HEK293 (cell line): Measurements from ENCODE around the gene STRBP.

ENCODE experiments used
- CTCF ChIA-PET: fragments of 350-600 bp; formaldehyde crosslinking; extraction: SDS; loops from one replicate; lab custom pipeline; 2021; ENCODE audit warnings: antibody characterized with exemption; lab: Yijun Ruan, JAX
- POLR2A ChIA-PET: fragments of 300-600 bp; formaldehyde crosslinking; extraction: SDS; loops from one replicate; lab custom pipeline; 2020; ENCODE audit warnings: antibody characterized with exemption, inconsistent platforms; lab: Yijun Ruan, JAX
- H3K27ac ChIP-seq: fragments of 200-500 bp; sonication (Bioruptor generic); 2 replicates; pipeline ENCODE4 v1.5.1; 2014; ENCODE audit warnings: low read depth, low read length, control low read depth, inconsistent platforms; ENCODE audit errors: extremely low read depth
- H3K36me3 ChIP-seq, 2 experiments: fragments of 200-500 bp in 1 of 2; sonication (Bioruptor generic) in 1 of 2; 1 replicate in 1 of 2; 2 replicates in 1 of 2; pipeline ENCODE4 v1.5.1; 2014 to 2017; ENCODE audit warnings: inconsistent platforms in 2 of 2, low read length in 2 of 2; ENCODE audit not compliant: control insufficient read depth in 2 of 2, insufficient read depth in 1 of 2
- H3K4me1 ChIP-seq: fragments of 200-500 bp; sonication (Bioruptor generic); 2 replicates; pipeline ENCODE4 v1.5.1; 2014; ENCODE audit warnings: mild to moderate bottlenecking, low read length, inconsistent platforms; ENCODE audit not compliant: control insufficient read depth, insufficient read depth
- H3K4me3 ChIP-seq: 2 replicates; pipeline ENCODE4 v1.5.1; 2011; ENCODE audit warnings: low read depth, mild to moderate bottlenecking, control low read depth, low read length, moderate library complexity
- H3K9me3 ChIP-seq: fragments of 200-500 bp; sonication (Bioruptor generic); 2 replicates; pipeline ENCODE4 v1.5.1; 2014; ENCODE audit warnings: low read depth, low read length, inconsistent platforms; ENCODE audit not compliant: control insufficient read depth, insufficient read depth
- HOXC10 ChIP-seq: sonication (generic); formaldehyde crosslinking; IDR thresholded peaks from 2 replicates; pipeline ENCODE4 v1.8.1; 2023; ENCODE audit warnings: mild to moderate bottlenecking, missing genetic modification reagents
- MEIS1 ChIP-seq: sonication (generic); formaldehyde crosslinking; IDR thresholded peaks from 2 replicates; pipeline ENCODE4 v1.8.1; 2022; ENCODE audit warnings: missing genetic modification reagents, mild to moderate bottlenecking, borderline replicate concordance
- SP2 ChIP-seq: fragments of 450-650 bp; formaldehyde crosslinking; IDR thresholded peaks from 2 replicates; pipeline ENCODE4 v1.5.1; 2016; ENCODE audit warnings: missing biosample characterization, missing genetic modification characterization
- TCF7L2 ChIP-seq: IDR thresholded peaks from 2 replicates; pipeline ENCODE4 v1.6.1; 2011; ENCODE audit warnings: low read depth, mild to moderate bottlenecking, inconsistent platforms, low read length, moderate library complexity, borderline replicate concordance
- ZBTB21 ChIP-seq: fragments of 450-650 bp; formaldehyde crosslinking; IDR thresholded peaks from 2 replicates; pipeline ENCODE4 v1.5.1; 2017; ENCODE audit warnings: missing biosample characterization, missing genetic modification characterization
- ZBTB7A ChIP-seq: fragments of 450-650 bp; formaldehyde crosslinking; IDR thresholded peaks from 2 replicates; pipeline ENCODE4 v1.5.1; 2016; ENCODE audit warnings: low read depth, missing biosample characterization, missing genetic modification characterization
- ZNF138 ChIP-seq: fragments of 450-650 bp; formaldehyde crosslinking; IDR thresholded peaks from 2 replicates; pipeline ENCODE4 v1.5.1; 2016; ENCODE audit warnings: missing biosample characterization, missing genetic modification characterization, borderline replicate concordance
- ZNF324 ChIP-seq: fragments of 450-650 bp; formaldehyde crosslinking; IDR thresholded peaks from 2 replicates; pipeline ENCODE4 v1.5.1; 2016; ENCODE audit warnings: missing biosample characterization, missing genetic modification characterization
- ZNF558 ChIP-seq: fragments of 450-650 bp; formaldehyde crosslinking; IDR thresholded peaks from 2 replicates; pipeline ENCODE4 v1.5.1; 2016; ENCODE audit warnings: missing biosample characterization, missing genetic modification characterization
- ZNF571 ChIP-seq: fragments of 450-650 bp; formaldehyde crosslinking; IDR thresholded peaks from 2 replicates; pipeline ENCODE4 v1.5.0; 2017; ENCODE audit warnings: missing biosample characterization, missing genetic modification characterization
- ZNF585B ChIP-seq: fragments of 450-650 bp; formaldehyde crosslinking; IDR thresholded peaks from 2 replicates; pipeline ENCODE4 v1.5.1; 2016; ENCODE audit warnings: missing biosample characterization, missing genetic modification characterization
- ZNF624 ChIP-seq: fragments of 450-650 bp; formaldehyde crosslinking; IDR thresholded peaks from 2 replicates; pipeline ENCODE4 v1.5.1; 2017; ENCODE audit warnings: missing biosample characterization, missing genetic modification characterization
- ZNF670 ChIP-seq: fragments of 450-650 bp; formaldehyde crosslinking; IDR thresholded peaks from 2 replicates; pipeline ENCODE4 v1.5.1; 2016; ENCODE audit warnings: missing biosample characterization, missing genetic modification characterization, low read depth
- ZNF785 ChIP-seq: fragments of 450-650 bp; formaldehyde crosslinking; IDR thresholded peaks from 2 replicates; pipeline ENCODE4 v1.5.1; 2016; ENCODE audit warnings: missing biosample characterization, missing genetic modification characterization
- ZSCAN30 ChIP-seq: fragments of 450-650 bp; IDR thresholded peaks from 2 replicates; pipeline ENCODE4 v1.5.1; 2018; ENCODE audit warnings: missing biosample characterization, mild to moderate bottlenecking, missing genetic modification characterization, moderate library complexity
- TF ChIP-seq, protein P1 (sequence below): fragments of 450-650 bp; formaldehyde crosslinking; IDR thresholded peaks from 2 replicates; pipeline ENCODE4 v1.5.1; 2017; ENCODE audit warnings: missing biosample characterization, missing genetic modification characterization
- TF ChIP-seq, protein P2 (sequence below): fragments of 450-650 bp; formaldehyde crosslinking; IDR thresholded peaks from 2 replicates; pipeline ENCODE4 v1.5.1; 2016; ENCODE audit warnings: missing biosample characterization, missing genetic modification characterization
- TF ChIP-seq, protein P3 (sequence below): fragments of 450-650 bp; formaldehyde crosslinking; IDR thresholded peaks from 2 replicates; pipeline ENCODE4; 2016; ENCODE audit warnings: missing biosample characterization, missing genetic modification characterization
- TF ChIP-seq, protein P4 (sequence below): IDR thresholded peaks from 2 replicates; pipeline ENCODE4 v1.6.1; 2011; ENCODE audit warnings: mild to moderate bottlenecking, low read depth, low read length, borderline replicate concordance
- TF ChIP-seq, protein P5 (sequence below): fragments of 450-650 bp; formaldehyde crosslinking; IDR thresholded peaks from 2 replicates; pipeline ENCODE4 v1.5.1; 2016; ENCODE audit warnings: missing biosample characterization, missing genetic modification characterization, borderline replicate concordance
- TF ChIP-seq, protein P6 (sequence below): fragments of 450-650 bp; formaldehyde crosslinking; IDR thresholded peaks from 2 replicates; pipeline ENCODE4 v1.5.1; 2017; ENCODE audit warnings: missing biosample characterization, mild to moderate bottlenecking, missing genetic modification characterization, moderate library complexity

The STRBP gene

DNA sequence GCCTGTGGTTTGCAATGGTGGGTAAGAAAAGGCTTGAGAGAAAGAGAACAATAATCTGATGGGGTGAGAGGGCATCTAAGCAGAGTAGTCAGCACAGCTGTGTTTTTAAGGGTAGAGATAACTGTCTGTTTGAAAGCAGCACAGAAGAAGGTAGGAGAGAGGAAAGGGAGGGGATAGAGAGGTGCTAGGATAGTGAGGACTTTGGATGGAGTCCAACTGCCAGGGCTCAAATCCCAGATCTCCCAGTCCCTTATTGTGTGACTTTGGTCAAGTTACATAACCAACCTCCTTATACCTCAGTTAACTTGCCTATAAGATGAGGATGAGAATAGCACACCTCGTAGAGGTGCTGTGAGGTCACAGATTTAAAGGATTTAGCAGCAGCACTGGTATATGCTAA is 179.3 kb downstream of the STRBP start:
- CTCF ChIA-PET: interaction anchor here (1.0 to 2.6 kb wide), 2 partner anchors 260 to 261 kb away, joined by 7 to 13 read pairs; no protein-coding TSS in a partner anchor
- Histone ChIP-seq H3K27ac (no peak overlapping the region), H3K4me1 (no peaks in the 10 kb centered on the region), H3K4me3 (no peak overlapping the region), H3K36me3 (peaks cover 4 to 88% of the 10 kb centered on the region in 2 experiments)
- no peak for TF ChIP-seq ZNF324 (tag by site-specific recombination)
- no peak for TF ChIP-seq ZNF670 (tag by site-specific recombination)
- TF ChIP-seq, protein P1, sequence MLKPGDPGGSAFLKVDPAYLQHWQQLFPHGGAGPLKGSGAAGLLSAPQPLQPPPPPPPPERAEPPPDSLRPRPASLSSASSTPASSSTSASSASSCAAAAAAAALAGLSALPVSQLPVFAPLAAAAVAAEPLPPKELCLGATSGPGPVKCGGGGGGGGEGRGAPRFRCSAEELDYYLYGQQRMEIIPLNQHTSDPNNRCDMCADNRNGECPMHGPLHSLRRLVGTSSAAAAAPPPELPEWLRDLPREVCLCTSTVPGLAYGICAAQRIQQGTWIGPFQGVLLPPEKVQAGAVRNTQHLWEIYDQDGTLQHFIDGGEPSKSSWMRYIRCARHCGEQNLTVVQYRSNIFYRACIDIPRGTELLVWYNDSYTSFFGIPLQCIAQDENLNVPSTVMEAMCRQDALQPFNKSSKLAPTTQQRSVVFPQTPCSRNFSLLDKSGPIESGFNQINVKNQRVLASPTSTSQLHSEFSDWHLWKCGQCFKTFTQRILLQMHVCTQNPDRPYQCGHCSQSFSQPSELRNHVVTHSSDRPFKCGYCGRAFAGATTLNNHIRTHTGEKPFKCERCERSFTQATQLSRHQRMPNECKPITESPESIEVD: no peak
- TF ChIP-seq MEIS1 (CRISPR knock-in tag): no peak
- TF ChIP-seq SP2 (tag by site-specific recombination): no peak
- TF ChIP-seq, all 188 proteins: peak for 0
- H3K9me3 ChIP-seq: no peaks in the 10 kb centered on the region
- POLR2A ChIA-PET: no interaction called here

DNA sequence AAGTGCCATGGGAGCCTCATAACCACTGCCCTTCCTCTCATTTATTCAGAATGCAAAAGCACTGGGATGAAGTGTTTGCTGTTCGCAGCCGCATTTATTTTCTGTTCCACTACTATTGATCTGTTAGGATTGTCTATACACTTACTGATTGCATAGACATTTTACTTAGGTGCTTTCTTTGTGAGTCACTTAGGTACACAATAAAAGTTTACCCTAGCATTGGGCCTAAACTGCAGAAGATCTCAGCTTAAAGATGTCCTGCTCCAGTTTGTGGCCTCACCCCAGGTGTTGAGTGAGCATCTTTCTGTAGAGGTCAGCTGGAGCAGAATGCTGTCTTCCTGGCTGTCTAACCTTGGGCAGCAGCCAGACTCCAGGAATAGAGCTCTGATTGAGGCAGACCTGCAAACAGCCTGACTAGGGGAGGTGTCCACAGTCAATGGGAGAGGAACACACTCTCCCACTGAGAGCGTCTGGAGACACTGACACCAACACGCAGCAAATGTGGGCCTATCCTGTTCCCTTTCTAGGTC is 181.0 kb downstream of the STRBP start:
- H3K36me3 ChIP-seq: peaks cover 4 to 85% of the 10 kb centered on the region in 2 experiments
- no peaks in the 10 kb centered on the region for H3K4me1 ChIP-seq
- ChIA-PET CTCF (interaction anchor here (0.6 kb wide), 1 partner anchor 11 kb away, joined by 3 read pairs; no protein-coding TSS in a partner anchor), POLR2A (no interaction called here)
- no peak for TF ChIP-seq ZNF624 (tag by site-specific recombination)
- no peak for TF ChIP-seq ZNF785 (tag by site-specific recombination)
- no peak for TF ChIP-seq ZSCAN30
- TF ChIP-seq ZNF558 (tag by site-specific recombination): no peak
- TF ChIP-seq ZNF138 (tag by site-specific recombination): no peak
- TF ChIP-seq, protein P2, sequence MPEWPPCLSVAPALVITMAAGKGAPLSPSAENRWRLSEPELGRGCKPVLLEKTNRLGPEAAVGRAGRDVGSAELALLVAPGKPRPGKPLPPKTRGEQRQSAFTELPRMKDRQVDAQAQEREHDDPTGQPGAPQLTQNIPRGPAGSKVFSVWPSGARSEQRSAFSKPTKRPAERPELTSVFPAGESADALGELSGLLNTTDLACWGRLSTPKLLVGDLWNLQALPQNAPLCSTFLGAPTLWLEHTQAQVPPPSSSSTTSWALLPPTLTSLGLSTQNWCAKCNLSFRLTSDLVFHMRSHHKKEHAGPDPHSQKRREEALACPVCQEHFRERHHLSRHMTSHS: no peak
- TF ChIP-seq ZNF571 (tag by site-specific recombination): no peak
- TF ChIP-seq ZNF585B (tag by site-specific recombination): no peak
- TF ChIP-seq, protein P3, sequence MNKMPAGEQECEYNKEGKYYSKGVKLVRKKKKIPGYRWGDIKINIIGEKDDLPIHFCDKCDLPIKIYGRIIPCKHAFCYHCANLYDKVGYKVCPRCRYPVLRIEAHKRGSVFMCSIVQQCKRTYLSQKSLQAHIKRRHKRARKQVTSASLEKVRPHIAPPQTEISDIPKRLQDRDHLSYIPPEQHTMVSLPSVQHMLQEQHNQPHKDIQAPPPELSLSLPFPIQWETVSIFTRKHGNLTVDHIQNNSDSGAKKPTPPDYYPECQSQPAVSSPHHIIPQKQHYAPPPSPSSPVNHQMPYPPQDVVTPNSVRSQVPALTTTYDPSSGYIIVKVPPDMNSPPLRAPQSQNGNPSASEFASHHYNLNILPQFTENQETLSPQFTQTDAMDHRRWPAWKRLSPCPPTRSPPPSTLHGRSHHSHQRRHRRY: no peak
- TF ChIP-seq ZBTB21: no peak
- TF ChIP-seq, protein P4, sequence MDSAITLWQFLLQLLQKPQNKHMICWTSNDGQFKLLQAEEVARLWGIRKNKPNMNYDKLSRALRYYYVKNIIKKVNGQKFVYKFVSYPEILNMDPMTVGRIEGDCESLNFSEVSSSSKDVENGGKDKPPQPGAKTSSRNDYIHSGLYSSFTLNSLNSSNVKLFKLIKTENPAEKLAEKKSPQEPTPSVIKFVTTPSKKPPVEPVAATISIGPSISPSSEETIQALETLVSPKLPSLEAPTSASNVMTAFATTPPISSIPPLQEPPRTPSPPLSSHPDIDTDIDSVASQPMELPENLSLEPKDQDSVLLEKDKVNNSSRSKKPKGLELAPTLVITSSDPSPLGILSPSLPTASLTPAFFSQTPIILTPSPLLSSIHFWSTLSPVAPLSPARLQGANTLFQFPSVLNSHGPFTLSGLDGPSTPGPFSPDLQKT: no peak
- TF ChIP-seq, protein P5, sequence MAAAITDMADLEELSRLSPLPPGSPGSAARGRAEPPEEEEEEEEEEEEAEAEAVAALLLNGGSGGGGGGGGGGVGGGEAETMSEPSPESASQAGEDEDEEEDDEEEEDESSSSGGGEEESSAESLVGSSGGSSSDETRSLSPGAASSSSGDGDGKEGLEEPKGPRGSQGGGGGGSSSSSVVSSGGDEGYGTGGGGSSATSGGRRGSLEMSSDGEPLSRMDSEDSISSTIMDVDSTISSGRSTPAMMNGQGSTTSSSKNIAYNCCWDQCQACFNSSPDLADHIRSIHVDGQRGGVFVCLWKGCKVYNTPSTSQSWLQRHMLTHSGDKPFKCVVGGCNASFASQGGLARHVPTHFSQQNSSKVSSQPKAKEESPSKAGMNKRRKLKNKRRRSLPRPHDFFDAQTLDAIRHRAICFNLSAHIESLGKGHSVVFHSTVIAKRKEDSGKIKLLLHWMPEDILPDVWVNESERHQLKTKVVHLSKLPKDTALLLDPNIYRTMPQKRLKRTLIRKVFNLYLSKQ: no peak
- TF ChIP-seq ZBTB7A (tag by site-specific recombination): no peak
- TF ChIP-seq, protein P6, sequence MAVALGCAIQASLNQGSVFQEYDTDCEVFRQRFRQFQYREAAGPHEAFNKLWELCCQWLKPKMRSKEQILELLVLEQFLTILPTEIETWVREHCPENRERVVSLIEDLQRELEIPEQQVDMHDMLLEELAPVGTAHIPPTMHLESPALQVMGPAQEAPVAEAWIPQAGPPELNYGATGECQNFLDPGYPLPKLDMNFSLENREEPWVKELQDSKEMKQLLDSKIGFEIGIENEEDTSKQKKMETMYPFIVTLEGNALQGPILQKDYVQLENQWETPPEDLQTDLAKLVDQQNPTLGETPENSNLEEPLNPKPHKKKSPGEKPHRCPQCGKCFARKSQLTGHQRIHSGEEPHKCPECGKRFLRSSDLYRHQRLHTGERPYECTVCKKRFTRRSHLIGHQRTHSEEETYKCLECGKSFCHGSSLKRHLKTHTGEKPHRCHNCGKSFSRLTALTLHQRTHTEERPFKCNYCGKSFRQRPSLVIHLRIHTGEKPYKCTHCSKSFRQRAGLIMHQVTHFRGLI (tag by site-specific recombination): no peak
- no peak for TF ChIP-seq TCF7L2
- no peak for TF ChIP-seq HOXC10 (CRISPR knock-in tag)
- H3K27ac ChIP-seq: no peak overlapping the region
- no peak overlapping the region for H3K4me3 ChIP-seq
- no peaks in the 10 kb centered on the region for H3K9me3 ChIP-seq
